IgD-negative memory B cell (primary cell): ENCODE measurements around the gene ELP4. TPM values are rescaled to one million over a fixed set of nuclear protein-coding genes. Genes with fewer than 3 reads are reported as not detected.
A peak's percentile ranks its signal among the peaks of the same experiment; 100 is the strongest.

Experiments
- H3K27ac Mint-ChIP-seq, 3 donors: one replicate each; pipeline ENCODE4 v1.8.0; 2020 to 2022; ENCODE audit warnings: mild to moderate bottlenecking in 3 of 3, mixed read lengths in 3 of 3, moderate library complexity in 1 of 3
- H3K27me3 Mint-ChIP-seq: one replicate; pipeline ENCODE4 v1.8.0; 2021; ENCODE audit warnings: mixed read lengths
- H3K36me3 Mint-ChIP-seq: one replicate; pipeline ENCODE4 v1.8.0; 2020; ENCODE audit warnings: mild to moderate bottlenecking, mixed read lengths
- H3K4me1 Mint-ChIP-seq, 3 donors: one replicate each; pipeline ENCODE4 v1.8.0; 2020 to 2022; ENCODE audit warnings: mixed read lengths in 3 of 3, mild to moderate bottlenecking in 1 of 3
- H3K4me3 Mint-ChIP-seq, 4 donors: one replicate each; pipeline ENCODE4 v1.8.0; 2020 to 2022; ENCODE audit warnings: mild to moderate bottlenecking in 4 of 4, mixed read lengths in 4 of 4, moderate library complexity in 3 of 4
- H3K9me3 Mint-ChIP-seq, 3 donors: one replicate each; pipeline ENCODE4 v1.8.0; 2020 to 2021; ENCODE audit warnings: mixed read lengths in 3 of 3, mild to moderate bottlenecking in 1 of 3
- polyA plus RNA-seq: library from polyadenylated mRNA; unstranded; fragments of 300-500 nt; fragmentation: Illumina TruSeq; gene quantifications from one replicate; pipeline ENCODE4 v1.2.3, GENCODE V29; 2021

ELP4 gene
- polyA plus RNA-seq, 1 donor from 2014 or later, result 15.3 TPM

DNA sequence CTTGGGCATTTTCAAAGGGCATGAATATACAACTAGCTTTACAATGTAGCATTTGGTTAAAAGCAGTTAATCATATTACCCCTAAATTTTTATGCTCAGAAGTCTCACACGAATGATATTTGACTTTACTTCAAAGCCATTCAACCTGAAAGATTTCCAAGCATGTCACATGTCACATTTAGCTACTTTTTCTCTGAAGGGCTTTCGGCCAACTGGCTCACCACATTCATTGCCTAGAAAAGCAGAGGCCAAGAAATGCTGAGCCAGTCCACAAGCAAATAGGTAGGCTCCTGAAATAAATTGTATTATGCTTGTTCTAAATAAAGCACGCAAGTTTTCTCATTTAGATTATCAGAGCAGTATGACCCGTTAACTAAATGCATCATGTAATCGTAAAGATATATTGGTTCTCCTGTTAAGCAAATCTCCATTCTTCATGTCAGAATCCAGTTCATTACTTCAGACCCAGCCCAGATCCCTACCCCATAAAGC is 271.0 kb downstream of the ELP4 start:
- H3K27me3 Mint-ChIP-seq, result no peaks in the 10 kb centered on the region
- H3K9me3 Mint-ChIP-seq, result peaks cover 1 to 3% (median 3%) of the 10 kb centered on the region in 3 donors
- H3K4me3 Mint-ChIP-seq, result no peak overlapping the region
- H3K4me1 Mint-ChIP-seq, result no peaks in the 10 kb centered on the region
- H3K27ac Mint-ChIP-seq, result no peak overlapping the region
- H3K36me3 Mint-ChIP-seq, result peaks cover 8% of the 10 kb centered on the region

DNA sequence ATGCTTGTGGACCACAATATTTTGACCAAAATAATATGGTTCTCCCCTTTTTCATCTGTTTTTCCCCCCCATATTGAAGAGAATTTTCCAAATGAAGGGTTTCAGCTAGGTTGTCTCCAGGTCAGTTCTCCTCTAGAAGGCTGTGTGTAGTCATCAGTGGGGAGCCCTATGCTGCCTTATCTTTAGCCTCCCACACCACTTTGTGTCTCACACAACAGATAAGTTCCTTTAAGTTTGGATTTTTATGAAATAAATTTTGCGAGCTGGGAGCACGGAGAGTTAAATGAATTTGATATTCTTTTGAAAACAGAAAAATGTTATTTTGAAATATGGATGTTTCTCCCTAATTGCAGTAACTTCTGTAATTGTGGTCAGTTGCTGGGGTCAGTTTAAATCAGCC is 272.7 kb downstream of the ELP4 start:
- Mint-ChIP-seq H3K4me1 (no peaks in the 10 kb centered on the region), H3K9me3 (peaks cover 0 to 3% (median 0%) of the 10 kb centered on the region in 3 donors), H3K27me3 (no peaks in the 10 kb centered on the region), H3K4me3 (no peak overlapping the region), H3K36me3 (peaks cover 8% of the 10 kb centered on the region), H3K27ac (no peak overlapping the region)

DNA sequence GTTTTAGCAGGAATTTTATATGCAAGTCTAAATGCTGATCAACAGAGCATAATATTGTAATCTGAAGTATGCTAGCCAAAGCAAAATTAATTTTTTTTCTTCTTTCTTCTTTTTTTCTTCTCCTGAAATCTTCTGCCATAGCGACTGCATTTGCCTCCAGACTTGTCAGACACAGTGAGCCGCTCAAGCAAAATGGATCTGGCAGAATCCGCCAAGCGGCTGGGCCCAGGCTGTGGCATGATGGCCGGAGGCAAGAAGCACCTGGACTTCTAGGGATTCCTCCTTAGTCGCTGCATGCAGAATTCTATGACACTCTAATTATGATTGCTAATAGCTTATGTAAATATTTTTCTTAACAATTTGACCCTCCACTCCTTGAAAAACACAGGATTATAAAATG is 273.7 kb downstream of the ELP4 start:
- no peak overlapping the region for H3K4me3 Mint-ChIP-seq
- no peaks in the 10 kb centered on the region for H3K27me3 Mint-ChIP-seq
- peaks cover 5% of the 10 kb centered on the region for H3K36me3 Mint-ChIP-seq
- H3K4me1 Mint-ChIP-seq, result no peaks in the 10 kb centered on the region
- no peak overlapping the region for H3K27ac Mint-ChIP-seq
- H3K9me3 Mint-ChIP-seq, result no peaks in the 10 kb centered on the region

DNA sequence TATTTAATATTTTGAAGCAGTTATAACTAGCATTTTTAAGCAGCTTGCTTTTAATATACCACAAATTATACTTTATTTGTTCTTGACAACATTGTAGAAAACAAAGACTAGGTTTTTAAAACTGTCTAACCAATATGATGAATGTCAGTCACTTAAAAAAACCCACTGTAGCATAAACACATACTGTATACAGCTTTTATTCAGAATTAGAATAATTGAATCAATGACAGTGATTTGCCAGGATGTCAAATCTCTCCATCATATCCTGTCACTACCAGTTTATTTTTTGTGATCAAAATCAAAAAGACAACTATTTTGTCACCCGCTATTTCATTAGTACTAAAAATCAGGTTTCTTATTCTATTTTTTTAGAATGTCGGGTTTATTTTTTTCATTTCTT is 275.0 kb downstream of the ELP4 start:
- Mint-ChIP-seq H3K4me3 (no peak overlapping the region), H3K9me3 (no peaks in the 10 kb centered on the region), H3K27me3 (no peaks in the 10 kb centered on the region), H3K36me3 (peaks cover 3% of the 10 kb centered on the region), H3K4me1 (no peaks in the 10 kb centered on the region), H3K27ac (no peak overlapping the region)

DNA sequence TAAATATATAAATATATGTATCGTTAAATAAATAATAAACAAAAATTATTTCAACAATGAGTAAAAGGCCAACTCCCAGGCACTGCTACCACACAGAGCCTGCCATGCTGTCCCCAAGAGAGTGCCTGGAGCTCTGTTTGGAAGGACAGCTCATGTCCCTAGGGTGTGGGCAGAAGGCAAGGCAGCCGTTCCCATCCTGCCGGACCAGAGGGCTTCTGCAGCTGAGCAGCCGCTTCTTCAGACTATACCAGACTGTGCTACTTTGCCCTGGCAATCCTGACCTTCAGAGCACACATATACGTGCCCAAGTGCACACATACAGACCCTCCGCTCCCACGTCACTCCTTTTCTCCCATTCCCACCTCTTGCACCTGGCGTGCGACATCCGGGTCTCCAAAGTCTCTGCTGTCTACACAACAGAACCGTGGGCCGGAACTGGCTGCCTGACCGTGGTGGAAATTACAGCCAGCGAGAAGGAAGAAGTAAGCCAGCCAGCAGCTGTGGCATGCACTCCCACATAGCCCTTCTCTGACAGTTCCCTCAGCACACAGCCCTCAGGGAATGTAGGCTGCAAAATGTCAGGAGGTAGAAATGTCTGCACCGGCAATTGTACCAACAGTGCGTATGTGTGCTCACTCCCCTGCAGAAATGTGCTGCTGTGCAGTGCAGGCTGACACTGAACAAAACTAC is 277.6 kb downstream of the ELP4 start:
- peaks cover 0 to 3% (median 0%) of the 10 kb centered on the region in 3 donors for H3K9me3 Mint-ChIP-seq
- H3K4me1 Mint-ChIP-seq, result no peaks in the 10 kb centered on the region
- no peak overlapping the region for H3K27ac Mint-ChIP-seq
- peaks cover 1% of the 10 kb centered on the region for H3K36me3 Mint-ChIP-seq
- H3K4me3 Mint-ChIP-seq, result no peak overlapping the region
- H3K27me3 Mint-ChIP-seq, result no peaks in the 10 kb centered on the region

- peaks cover 0 to 4% (median 0%) of the 10 kb centered on the region in 3 donors for H3K9me3 Mint-ChIP-seq
- H3K27ac Mint-ChIP-seq, result no peak overlapping the region
- H3K4me3 Mint-ChIP-seq, result no peak overlapping the region
- H3K4me1 Mint-ChIP-seq, result no peaks in the 10 kb centered on the region
- H3K36me3 Mint-ChIP-seq, result no peaks in the 10 kb centered on the region
- no peaks in the 10 kb centered on the region for H3K27me3 Mint-ChIP-seq
Measured at GRCh38 chr11:31788085-31788484, 278.5 kb downstream of the ELP4 start.

DNA sequence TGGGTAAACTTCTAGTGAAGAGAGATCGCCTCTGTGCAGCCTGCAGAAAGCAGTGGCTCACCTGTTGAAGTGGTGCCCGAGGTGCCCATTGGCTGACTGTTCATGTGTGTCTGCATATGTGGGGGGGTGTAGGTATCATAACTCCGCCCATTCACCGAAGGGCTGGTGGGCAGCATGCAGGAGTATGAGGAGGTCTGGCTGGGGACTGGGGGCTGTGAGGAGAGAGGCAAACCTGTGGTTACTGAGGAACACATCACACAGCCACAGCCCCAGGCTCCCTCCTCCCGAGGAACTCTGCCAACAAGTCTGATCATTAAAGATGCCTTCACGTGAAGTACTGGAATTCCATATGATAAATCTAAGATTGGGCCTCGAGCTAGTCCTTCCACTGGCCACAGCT is 281.1 kb downstream of the ELP4 start:
- Mint-ChIP-seq H3K4me1 (no peaks in the 10 kb centered on the region), H3K36me3 (no peaks in the 10 kb centered on the region), H3K9me3 (peaks cover 0 to 4% (median 0%) of the 10 kb centered on the region in 3 donors), H3K27ac (no peak overlapping the region), H3K4me3 (no peak overlapping the region), H3K27me3 (peaks cover 10% of the 10 kb centered on the region)

GRCh38 chr11:31792036-31792435 is 282.5 kb downstream of the ELP4 start:
- H3K9me3 Mint-ChIP-seq, result peaks cover 0 to 4% (median 3%) of the 10 kb centered on the region in 3 donors
- peaks cover 0 to under 1% (median 0%) of the 10 kb centered on the region in 3 donors for H3K4me1 Mint-ChIP-seq
- no peak overlapping the region for H3K4me3 Mint-ChIP-seq
- H3K36me3 Mint-ChIP-seq, result no peaks in the 10 kb centered on the region
- H3K27me3 Mint-ChIP-seq, result peaks cover 21% of the 10 kb centered on the region
- no peak overlapping the region for H3K27ac Mint-ChIP-seq

GRCh38 chr11:31792456-31792855 is 282.9 kb downstream of the ELP4 start:
- H3K27ac Mint-ChIP-seq, result no peak overlapping the region
- H3K27me3 Mint-ChIP-seq, result peaks cover 25% of the 10 kb centered on the region
- H3K4me3 Mint-ChIP-seq, result no peak overlapping the region
- H3K9me3 Mint-ChIP-seq, result peaks cover 0 to 5% (median 4%) of the 10 kb centered on the region in 3 donors
- no peaks in the 10 kb centered on the region for H3K36me3 Mint-ChIP-seq
- H3K4me1 Mint-ChIP-seq, result peaks cover 2 to 4% (median 3%) of the 10 kb centered on the region in 3 donors

DNA sequence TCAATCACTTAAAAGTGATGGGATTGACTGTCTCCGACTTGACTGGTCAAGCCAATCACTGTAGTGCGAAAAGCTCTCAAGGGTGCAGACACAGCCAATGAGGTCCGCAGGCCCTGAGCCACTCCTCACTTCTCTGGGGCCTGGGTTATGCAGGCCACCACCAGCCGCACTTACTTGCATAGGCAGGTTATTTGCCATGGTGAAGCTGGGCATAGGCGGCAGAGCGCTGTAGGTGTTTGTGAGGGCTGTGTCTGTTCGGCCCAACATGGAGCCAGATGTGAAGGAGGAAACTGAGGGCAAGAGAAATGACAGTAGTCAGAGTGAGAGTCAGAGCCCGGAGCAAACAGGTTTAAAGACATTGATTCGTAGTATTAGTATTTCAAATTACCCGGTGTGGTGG is 283.7 kb downstream of the ELP4 start:
- Mint-ChIP-seq H3K36me3 (no peaks in the 10 kb centered on the region), H3K27me3 (peaks cover 30% of the 10 kb centered on the region), H3K4me1 (peaks cover 3 to 4% (median 4%) of the 10 kb centered on the region in 3 donors), H3K27ac (no peak overlapping the region), H3K9me3 (peaks cover 0 to 5% (median 4%) of the 10 kb centered on the region in 3 donors), H3K4me3 (no peak overlapping the region)

DNA sequence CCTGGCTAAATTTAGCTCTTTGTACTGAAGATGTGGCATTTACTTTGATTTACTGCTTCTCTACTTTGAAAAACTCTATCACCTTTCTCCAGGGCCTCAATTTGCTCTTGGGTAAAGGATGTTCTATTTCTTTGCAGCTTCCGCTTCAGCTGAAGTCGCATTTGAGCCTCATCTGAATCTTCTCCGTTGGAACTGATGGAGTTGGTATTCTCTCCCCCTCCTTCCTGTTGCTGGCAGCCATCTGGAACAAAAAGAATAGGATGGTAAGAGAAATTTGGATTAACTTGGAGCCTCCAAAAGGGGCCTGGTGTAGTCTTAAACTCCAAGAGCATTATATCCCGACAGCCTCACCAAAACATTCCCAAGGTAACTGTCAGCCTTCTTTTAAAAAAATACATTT is 285.0 kb downstream of the ELP4 start:
- H3K4me3 Mint-ChIP-seq, result no peak overlapping the region
- H3K27me3 Mint-ChIP-seq, result peaks cover 38% of the 10 kb centered on the region
- H3K27ac Mint-ChIP-seq, result no peak overlapping the region
- peaks cover 0 to 5% (median 4%) of the 10 kb centered on the region in 3 donors for H3K9me3 Mint-ChIP-seq
- no peaks in the 10 kb centered on the region for H3K36me3 Mint-ChIP-seq
- H3K4me1 Mint-ChIP-seq, result peaks cover 4% of the 10 kb centered on the region in 3 donors

DNA sequence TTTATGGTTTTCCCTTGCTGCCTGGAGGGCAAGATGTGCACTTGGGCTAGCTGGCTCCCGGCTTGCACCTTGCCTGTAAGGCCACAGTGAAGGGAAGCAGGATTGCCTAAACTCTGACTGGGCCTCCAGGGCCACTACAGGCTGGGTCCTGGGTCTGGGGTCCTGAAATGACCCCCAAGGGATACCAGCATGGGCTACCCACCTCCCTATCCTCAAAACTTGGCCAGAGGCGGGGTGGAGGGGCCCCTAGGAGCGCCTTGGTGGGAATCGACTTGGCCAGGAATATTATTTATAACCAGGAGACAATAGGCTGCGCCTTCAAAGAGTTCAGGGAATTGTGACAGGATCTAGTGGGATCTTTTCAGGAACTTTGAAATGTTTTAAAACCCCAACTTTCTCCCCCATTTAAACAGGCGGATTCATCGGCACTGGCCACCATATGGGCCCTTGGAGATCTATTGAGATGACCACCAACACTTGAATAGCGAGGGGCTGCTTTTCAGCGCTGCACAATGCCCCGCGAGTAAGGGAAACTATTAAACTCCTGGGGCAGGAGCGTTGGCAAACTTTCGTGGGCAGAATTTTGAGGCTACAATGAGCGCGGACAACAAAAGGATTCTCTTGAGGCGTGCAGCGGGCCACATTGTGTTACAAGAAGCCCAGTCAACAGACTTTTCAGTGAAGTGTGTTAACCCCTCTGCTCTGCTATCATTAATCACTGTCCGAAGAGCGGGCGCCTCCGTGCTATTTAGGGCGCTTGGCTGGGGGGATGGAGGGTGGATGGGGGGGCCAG is 286.3 kb downstream of the ELP4 start:
- no peaks in the 10 kb centered on the region for H3K36me3 Mint-ChIP-seq
- H3K4me3 Mint-ChIP-seq, result no peak overlapping the region
- H3K4me1 Mint-ChIP-seq, result peaks cover 4% of the 10 kb centered on the region in 3 donors
- H3K9me3 Mint-ChIP-seq, result peaks cover 3 to 7% (median 5%) of the 10 kb centered on the region in 3 donors
- H3K27ac Mint-ChIP-seq, result peak overlapping the region in 2 of 3 donors; percentile 39 to 59
- H3K27me3 Mint-ChIP-seq, result peaks cover 50% of the 10 kb centered on the region

- H3K27me3 Mint-ChIP-seq, result peaks cover 58% of the 10 kb centered on the region
- peaks cover 3 to 7% (median 5%) of the 10 kb centered on the region in 3 donors for H3K9me3 Mint-ChIP-seq
- H3K27ac Mint-ChIP-seq, result peak overlapping the region in 2 of 3 donors; percentile 77 to 86
- H3K36me3 Mint-ChIP-seq, result no peaks in the 10 kb centered on the region
- H3K4me1 Mint-ChIP-seq, result peaks cover 4% of the 10 kb centered on the region in 3 donors
- H3K4me3 Mint-ChIP-seq, result peak overlapping the region in 2 of 4 donors; percentile 56 to 62
Measured at GRCh38 chr11:31796499-31797189, 287.1 kb downstream of the ELP4 start.

- peaks cover 3 to 5% (median 3%) of the 10 kb centered on the region in 3 donors for H3K9me3 Mint-ChIP-seq
Measured at GRCh38 chr11:31797190-31798056, 287.9 kb downstream of the ELP4 start.

More at GRCh38 chr11:31797190-31798056, 287.9 kb downstream of the ELP4 start:
- H3K27ac Mint-ChIP-seq, result peak overlapping the region in 2 of 3 donors; percentile 77 to 89
- peak overlapping the region; percentile 10 to 64 (median 48) for H3K4me3 Mint-ChIP-seq
- H3K27me3 Mint-ChIP-seq, result peaks cover 59% of the 10 kb centered on the region
- no peaks in the 10 kb centered on the region for H3K36me3 Mint-ChIP-seq
- H3K4me1 Mint-ChIP-seq, result peaks cover 4% of the 10 kb centered on the region in 3 donors
